GM12891 (cell line): Measurements from ENCODE around the gene ISLR2.

Experiments used
- DNase-seq: peaks from one replicate; pipeline ENCODE4 v3.0.0; 2011; ENCODE audit warnings: low spot score; ENCODE audit not compliant: insufficient read length
- FAIRE-seq: peaks from 2 replicates; lab custom pipeline; 2011; peaks lifted over from hg19 to GRCh38; lab: Jason Lieb, UNC
- PAX5 ChIP-seq: IDR thresholded peaks from 2 replicates; pipeline ENCODE4 v1.6.1; 2011; ENCODE audit warnings: low read length, moderate library complexity, mild to moderate bottlenecking; ENCODE audit not compliant: insufficient read depth, severe bottlenecking
- POLR2A ChIP-seq: IDR thresholded peaks from 2 replicates; pipeline ENCODE4 v1.6.1; 2011; ENCODE audit warnings: low read depth, low read length, control low read depth
- POLR2AphosphoS5 ChIP-seq: IDR thresholded peaks from 2 replicates; pipeline ENCODE4 v1.6.1; 2011; ENCODE audit warnings: low read depth, low read length, control low read depth
- POU2F2 ChIP-seq: IDR thresholded peaks from 2 replicates; pipeline ENCODE4 v1.6.1; 2011; ENCODE audit warnings: low read depth, mild to moderate bottlenecking, control low read depth, low read length, moderate library complexity
- SPI1 ChIP-seq: IDR thresholded peaks from 2 replicates; pipeline ENCODE4 v1.6.1; 2011; ENCODE audit warnings: low read depth, low read length, control low read depth
- TAF1 ChIP-seq: IDR thresholded peaks from 2 replicates; pipeline ENCODE4 v1.6.1; 2011; ENCODE audit warnings: low read depth, low read length, control low read depth

The ISLR2 gene

GRCh38 chr15:74172701-74173379 lies 42.5 kb downstream of the ISLR2 start:
- TF ChIP-seq TAF1 (no peak), POLR2AphosphoS5 (no peak), SPI1 (no peak), POLR2A (no peak), PAX5 (no peak)
- DNase-seq (no peak), FAIRE-seq (no peak)

DNA sequence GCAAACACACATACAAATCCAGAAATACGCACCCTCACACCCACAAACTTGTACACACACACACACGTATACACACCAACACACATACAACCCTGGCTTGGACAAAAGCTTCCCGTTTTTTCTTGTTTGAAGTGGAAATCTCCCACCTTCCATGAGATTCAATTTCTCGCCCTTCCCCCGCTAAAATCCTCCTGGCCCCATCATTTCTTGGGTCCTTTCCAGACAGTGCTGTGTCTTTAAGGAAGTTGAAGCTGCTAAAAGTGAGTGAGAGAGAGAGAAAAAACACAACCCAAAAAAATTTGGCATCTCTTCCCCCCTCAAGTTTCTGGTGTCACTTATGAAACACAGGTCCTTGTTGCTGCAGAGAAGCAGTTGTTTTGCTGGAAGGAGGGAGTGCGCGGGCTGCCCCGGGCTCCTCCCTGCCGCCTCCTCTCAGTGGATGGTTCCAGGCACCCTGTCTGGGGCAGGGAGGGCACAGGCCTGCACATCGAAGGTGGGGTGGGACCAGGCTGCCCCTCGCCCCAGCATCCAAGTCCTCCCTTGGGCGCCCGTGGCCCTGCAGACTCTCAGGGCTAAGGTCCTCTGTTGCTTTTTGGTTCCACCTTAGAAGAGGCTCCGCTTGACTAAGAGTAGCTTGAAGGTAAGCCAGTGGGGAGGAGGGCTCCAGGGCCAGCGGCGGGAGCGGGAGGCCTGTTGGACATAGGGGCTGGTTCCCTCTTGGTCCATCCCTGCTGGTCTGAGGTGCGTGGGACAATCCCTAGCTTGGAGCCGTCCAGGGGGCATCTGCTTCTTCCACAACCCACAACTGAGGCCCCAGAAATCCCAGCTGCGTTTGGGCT lies 43.2 kb downstream of the ISLR2 start, which contains the start of gene ISLR:
Gene ISLR (plus strand): TSS at position 331 of the 839 bp plus-strand sequence. CDS start 1,149 bp downstream, outside the sequence.
- FAIRE-seq, result no peak
- DNase-seq, result no peak
- TF ChIP-seq POU2F2 (no peak), POLR2AphosphoS5 (no peak)

DNA sequence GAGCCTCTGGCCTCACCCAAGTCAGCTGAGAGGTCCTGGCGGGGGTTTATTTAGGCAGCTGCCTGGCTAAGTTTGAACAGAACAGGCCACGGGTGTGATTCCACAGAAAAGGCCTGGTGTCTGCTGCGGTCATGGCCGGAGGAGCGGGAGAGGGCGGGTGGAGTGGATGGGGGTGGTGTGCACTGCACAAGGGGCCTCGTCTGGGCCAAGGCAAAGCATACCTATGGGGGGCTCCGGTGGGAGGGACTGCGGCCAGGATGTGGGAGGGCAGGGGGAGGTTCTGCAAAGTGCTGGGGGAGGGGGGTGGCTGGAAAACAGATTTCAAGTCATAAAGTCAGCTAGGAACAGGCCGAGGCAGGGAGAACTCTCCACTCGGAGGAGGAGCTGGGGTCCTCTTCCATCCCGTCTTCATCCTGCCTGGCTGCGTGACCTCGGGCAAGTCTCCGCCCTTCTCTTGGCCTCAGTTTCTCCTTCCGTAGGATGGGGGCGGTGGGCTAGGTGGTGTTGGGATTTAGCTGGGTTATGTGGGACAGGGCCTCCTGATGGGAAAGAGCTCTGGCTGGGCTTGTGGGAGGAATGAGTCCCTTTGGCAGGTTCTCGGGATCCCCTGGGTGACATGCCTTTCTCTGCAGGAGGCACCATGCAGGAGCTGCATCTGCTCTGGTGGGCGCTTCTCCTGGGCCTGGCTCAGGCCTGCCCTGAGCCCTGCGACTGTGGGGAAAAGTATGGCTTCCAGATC lies 44.0 kb downstream of the ISLR2 start:
- FAIRE-seq (no peak), DNase-seq (no peak)
- TF ChIP-seq SPI1 (no peak), POLR2A (no peak), POLR2AphosphoS5 (no peak)

DNA sequence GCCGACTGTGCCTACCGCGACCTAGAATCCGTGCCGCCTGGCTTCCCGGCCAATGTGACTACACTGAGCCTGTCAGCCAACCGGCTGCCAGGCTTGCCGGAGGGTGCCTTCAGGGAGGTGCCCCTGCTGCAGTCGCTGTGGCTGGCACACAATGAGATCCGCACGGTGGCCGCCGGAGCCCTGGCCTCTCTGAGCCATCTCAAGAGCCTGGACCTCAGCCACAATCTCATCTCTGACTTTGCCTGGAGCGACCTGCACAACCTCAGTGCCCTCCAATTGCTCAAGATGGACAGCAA lies 44.5 kb downstream of the ISLR2 start:
- no peak for TF ChIP-seq TAF1
- no peak for TF ChIP-seq PAX5
- DNase-seq, result no peak
- FAIRE-seq, result no peak

DNA sequence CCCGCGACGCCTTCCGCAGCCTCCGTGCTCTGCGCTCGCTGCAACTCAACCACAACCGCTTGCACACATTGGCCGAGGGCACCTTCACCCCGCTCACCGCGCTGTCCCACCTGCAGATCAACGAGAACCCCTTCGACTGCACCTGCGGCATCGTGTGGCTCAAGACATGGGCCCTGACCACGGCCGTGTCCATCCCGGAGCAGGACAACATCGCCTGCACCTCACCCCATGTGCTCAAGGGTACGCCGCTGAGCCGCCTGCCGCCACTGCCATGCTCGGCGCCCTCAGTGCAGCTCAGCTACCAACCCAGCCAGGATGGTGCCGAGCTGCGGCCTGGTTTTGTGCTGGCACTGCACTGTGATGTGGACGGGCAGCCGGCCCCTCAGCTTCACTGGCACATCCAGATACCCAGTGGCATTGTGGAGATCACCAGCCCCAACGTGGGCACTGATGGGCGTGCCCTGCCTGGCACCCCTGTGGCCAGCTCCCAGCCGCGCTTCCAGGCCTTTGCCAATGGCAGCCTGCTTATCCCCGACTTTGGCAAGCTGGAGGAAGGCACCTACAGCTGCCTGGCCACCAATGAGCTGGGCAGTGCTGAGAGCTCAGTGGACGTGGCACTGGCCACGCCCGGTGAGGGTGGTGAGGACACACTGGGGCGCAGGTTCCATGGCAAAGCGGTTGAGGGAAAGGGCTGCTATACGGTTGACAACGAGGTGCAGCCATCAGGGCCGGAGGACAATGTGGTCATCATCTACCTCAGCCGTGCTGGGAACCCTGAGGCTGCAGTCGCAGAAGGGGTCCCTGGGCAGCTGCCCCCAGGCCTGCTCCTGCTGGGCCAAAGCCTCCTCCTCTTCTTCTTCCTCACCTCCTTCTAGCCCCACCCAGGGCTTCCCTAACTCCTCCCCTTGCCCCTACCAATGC lies 45.1 kb downstream of the ISLR2 start:
- FAIRE-seq (no peak), DNase-seq (no peak)
- TF ChIP-seq PAX5 (no peak), TAF1 (no peak), POLR2AphosphoS5 (no peak), SPI1 (no peak), POLR2A (no peak), POU2F2 (no peak)

- no peak for DNase-seq
- TF ChIP-seq POLR2AphosphoS5, result no peak
- TF ChIP-seq POU2F2, result no peak
- no peak for TF ChIP-seq SPI1
- TF ChIP-seq POLR2A, result no peak
- TF ChIP-seq PAX5, result no peak
- no peak for TF ChIP-seq TAF1
- FAIRE-seq, result no peak
Observed at GRCh38 chr15:74176262-74177214, 46.2 kb downstream of the ISLR2 start.

- TF ChIP-seq POLR2A (no peak), SPI1 (no peak), POU2F2 (no peak), PAX5 (no peak), POLR2AphosphoS5 (no peak), TAF1 (no peak)
- DNase-seq (no peak), FAIRE-seq (no peak)
Observed at GRCh38 chr15:74178326-74179100, 48.1 kb downstream of the ISLR2 start.

GRCh38 chr15:74179101-74179841 lies 48.9 kb downstream of the ISLR2 start:
- no peak for FAIRE-seq
- DNase-seq, result no peak

More at GRCh38 chr15:74179101-74179841, 48.9 kb downstream of the ISLR2 start:
- TF ChIP-seq POU2F2, result no peak
- TF ChIP-seq POLR2A, result no peak
- no peak for TF ChIP-seq SPI1
- TF ChIP-seq PAX5, result no peak
- no peak for TF ChIP-seq POLR2AphosphoS5
- no peak for TF ChIP-seq TAF1
